Gastroesophageal sphincter (tissue), 4 donors: Measurements from ENCODE around the gene CBFB. TPM values are rescaled to one million over a fixed set of nuclear protein-coding genes. Genes with fewer than 3 reads are reported as not detected.
A peak's percentile ranks its signal among the peaks of the same experiment; 100 is the strongest.

Experiments used
- ATAC-seq: fragments of 150-250 bp; one replicate; pipeline ENCODE4 v1.9.1; 2016; ENCODE audit warnings: mild to moderate bottlenecking, moderate library complexity
- H3K27ac ChIP-seq, 4 donors: fragments of 200-600 bp; sonication (generic) in 3 of 4; 1 replicate in 3 of 4; 2 replicates in 1 of 4; pipeline ENCODE4 v1.5.1; 2016 to 2019
- H3K27me3 ChIP-seq: fragments of 200-600 bp; sonication (generic); one replicate; pipeline ENCODE4 v1.5.1; 2019
- H3K36me3 ChIP-seq, 2 donors: fragments of 200-600 bp; sonication (generic); one replicate each; pipeline ENCODE4 v1.5.1; 2019; ENCODE audit warnings: control low read depth in 1 of 2
- H3K4me1 ChIP-seq, 3 donors: fragments of 200-600 bp; sonication (generic); 1 replicate in 2 of 3; 2 replicates in 1 of 3; pipeline ENCODE4 v1.5.1; 2016 to 2019; ENCODE audit warnings: control low read depth in 2 of 3
- H3K4me3 ChIP-seq, 2 donors: fragments of 200-600 bp; sonication (generic); one replicate each; pipeline ENCODE4 v1.5.1; 2019; ENCODE audit warnings: mild to moderate bottlenecking in 1 of 2, moderate library complexity in 1 of 2
- H3K9me3 ChIP-seq, 3 donors: fragments of 200-600 bp; sonication (generic); one replicate each; pipeline ENCODE4 v1.5.1; 2017 to 2019; ENCODE audit warnings: control low read depth in 2 of 3
- CTCF ChIP-seq, 4 experiments: fragments of 200-600 bp in 2 of 4; fragments of 450-650 bp in 2 of 4; sonication (generic) in 1 of 4; IDR thresholded peaks; one replicate each; pipeline ENCODE4 v1.5.1; 2017 to 2019; ENCODE audit warnings: antibody characterized with exemption in 4 of 4, mild to moderate bottlenecking in 2 of 4, moderate library complexity in 2 of 4
- EP300 ChIP-seq: sonication (generic); formaldehyde crosslinking; IDR thresholded peaks from one replicate; pipeline ENCODE4 v1.6.1; 2017; ENCODE audit warnings: antibody characterized with exemption, mild to moderate bottlenecking
- POLR2A ChIP-seq, 2 donors: fragments of 450-650 bp; IDR thresholded peaks; one replicate each; pipeline ENCODE4 v1.6.1; 2017; ENCODE audit warnings: antibody characterized with exemption in 2 of 2, mild to moderate bottlenecking in 2 of 2, moderate library complexity in 1 of 2
- POLR2AphosphoS5 ChIP-seq: sonication (generic); formaldehyde crosslinking; IDR thresholded peaks from one replicate; pipeline ENCODE4 v1.6.1; 2017; ENCODE audit warnings: antibody characterized with exemption
- WGBS, 2 donors: methylation state at CpG; one replicate each; pipeline ENCODE4 v1.1.5; 2018; ENCODE audit warnings: low coverage in 1 of 2; 5-methylcytosine and 5-hydroxymethylcytosine counted together
- total RNA-seq, 4 donors: library from RNA; depleted of rRNA; stranded (reverse); fragments of >200 nt; gene quantifications; one replicate each; pipeline ENCODE4 v1.1.0, GENCODE V29; 2016

Gene CBFB
- total RNA-seq, 4 donors from 2014 or later = 26.5 to 39.3 (median 27.5) TPM

- Histone ChIP-seq H3K36me3 (no peaks in the 10 kb centered on the region), H3K9me3 (no peaks in the 10 kb centered on the region), H3K27me3 (no peaks in the 10 kb centered on the region), H3K4me3 (peak overlapping the region; percentile 50 to 98), H3K27ac (peak overlapping the region; percentile 90 to 99 (median 98)), H3K4me1 (peaks cover 0 to 44% (median 12%) of the 10 kb centered on the region in 3 donors)
- TF ChIP-seq POLR2AphosphoS5 (no peak), EP300 (no peak), POLR2A (IDR thresholded peaks at IDR 0.05) (no peak), CTCF (IDR thresholded peaks at IDR 0.05) (no peak)
- WGBS, 2 donors = 32 to 73% methylated on average over 6 of the region's 10 CpGs
- ATAC-seq = no peak
Measured at GRCh38 chr16:67028167-67028695, 718 bp upstream of the CBFB start.

GRCh38 chr16:67029254-67030096 is 526 bp downstream of the CBFB start:
- WGBS, 2 donors = 0% methylated on average over 1 of the region's 123 CpGs; no CpG with 5 or more reads in 1 of the 2 donors

DNA sequence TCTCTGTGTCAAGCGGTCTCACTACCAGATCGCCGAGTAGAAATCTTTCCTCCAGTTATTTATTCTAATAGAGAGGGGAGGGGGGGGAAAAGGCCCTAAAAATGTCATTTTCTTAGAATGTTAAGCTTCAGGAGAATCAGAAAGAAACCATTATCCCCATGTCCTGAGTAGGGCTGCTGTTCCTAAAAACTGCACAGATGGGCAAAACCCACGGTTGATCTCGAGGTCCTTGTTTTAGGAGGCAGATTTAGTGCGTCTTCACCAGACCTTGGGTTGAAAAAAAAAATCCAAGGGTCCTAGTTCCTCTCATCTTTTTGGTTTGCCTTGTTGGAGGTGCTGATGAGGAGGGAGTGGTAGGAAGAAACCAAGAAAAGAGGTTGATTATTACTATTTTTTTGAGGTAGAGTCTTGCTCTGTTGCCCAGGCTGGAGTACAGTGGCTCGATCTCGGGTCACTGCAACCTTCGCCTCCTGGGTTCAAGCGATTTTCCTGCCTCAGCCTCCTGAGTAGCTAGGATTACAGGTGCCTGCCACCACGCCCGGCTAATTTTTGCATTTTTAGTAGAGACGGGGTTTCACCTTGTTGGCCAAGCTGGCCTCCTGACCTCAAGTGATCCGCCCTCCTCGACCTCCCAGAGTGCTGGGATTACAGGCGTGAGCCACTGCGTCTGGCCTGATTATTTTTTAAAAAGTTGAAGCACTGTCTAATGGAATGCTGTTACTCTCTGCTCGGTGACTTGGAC is 1.4 kb downstream of the CBFB start:
- H3K27me3 ChIP-seq = no peaks in the 10 kb centered on the region
- peak overlapping the region; percentile 80 to 98 for H3K4me3 ChIP-seq
- WGBS, 2 donors = 44% methylated on average over 8 to 17 of the region's 18 CpGs
- ATAC-seq = no peak
- TF ChIP-seq POLR2AphosphoS5 = no peak
- TF ChIP-seq POLR2A (IDR thresholded peaks at IDR 0.05) = no peak
- TF ChIP-seq EP300 = no peak
- no peak for TF ChIP-seq CTCF (IDR thresholded peaks at IDR 0.05)
- H3K9me3 ChIP-seq = no peaks in the 10 kb centered on the region
- peaks cover 0 to 57% (median 12%) of the 10 kb centered on the region in 3 donors for H3K4me1 ChIP-seq
- peak overlapping the region; percentile 98 to 99 (median 98) for H3K27ac ChIP-seq
- H3K36me3 ChIP-seq = no peaks in the 10 kb centered on the region

More at GRCh38 chr16:67029254-67030096, 526 bp downstream of the CBFB start:
- peaks cover 0 to 48% (median 12%) of the 10 kb centered on the region in 3 donors for H3K4me1 ChIP-seq
- H3K36me3 ChIP-seq = no peaks in the 10 kb centered on the region
- ATAC-seq = peak; percentile 63
- H3K4me3 ChIP-seq = peak overlapping the region; percentile 80 to 98
- TF ChIP-seq POLR2AphosphoS5 (peak; percentile 22), POLR2A (IDR thresholded peaks at IDR 0.05) (peak; percentile 11 to 27), EP300 (no peak)
- no peaks in the 10 kb centered on the region for H3K27me3 ChIP-seq
- H3K9me3 ChIP-seq = no peaks in the 10 kb centered on the region
- H3K27ac ChIP-seq = peak overlapping the region; percentile 98 to 99 (median 98)

- no peaks in the 10 kb centered on the region for H3K9me3 ChIP-seq
- WGBS, 2 donors = 25 to 27% methylated on average over 4 of the region's 4 CpGs
- H3K4me3 ChIP-seq = no peak overlapping the region
- H3K27ac ChIP-seq = peak overlapping the region in 1 of 4 donors; percentile 13
- TF ChIP-seq POLR2AphosphoS5 = no peak
- no peak for TF ChIP-seq EP300
- no peak for TF ChIP-seq CTCF (IDR thresholded peaks at IDR 0.05)
- no peak for TF ChIP-seq POLR2A (IDR thresholded peaks at IDR 0.05)
- H3K36me3 ChIP-seq = peaks cover 0 to 4% of the 10 kb centered on the region in 2 donors
- H3K27me3 ChIP-seq = no peaks in the 10 kb centered on the region
- ATAC-seq = no peak
- H3K4me1 ChIP-seq = peaks cover 0 to 61% (median 12%) of the 10 kb centered on the region in 3 donors
Measured at GRCh38 chr16:67034487-67034886, 5.5 kb downstream of the CBFB start.

DNA sequence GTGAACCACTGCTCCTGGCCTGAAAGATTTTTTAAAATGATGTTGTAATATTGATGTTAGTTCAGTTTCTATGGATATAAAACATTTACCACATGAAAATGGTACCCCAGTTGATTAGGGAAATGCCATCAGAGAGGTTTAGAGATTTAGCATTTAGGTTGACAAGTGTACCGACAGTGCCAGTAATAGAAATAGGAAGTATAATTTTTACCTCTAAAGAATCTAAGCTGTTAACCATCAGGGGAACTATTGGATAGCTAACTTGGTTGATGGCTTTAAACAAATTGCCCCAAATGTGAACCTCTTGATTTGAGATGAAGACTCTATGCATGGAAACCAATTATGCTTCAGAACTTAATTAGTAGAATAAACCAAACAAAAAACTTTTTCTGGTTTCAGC is 6.4 kb downstream of the CBFB start:
- peaks cover 0 to 61% (median 12%) of the 10 kb centered on the region in 3 donors for H3K4me1 ChIP-seq
- no peaks in the 10 kb centered on the region for H3K27me3 ChIP-seq
- H3K4me3 ChIP-seq = no peak overlapping the region
- no peak for ATAC-seq
- no peak overlapping the region for H3K27ac ChIP-seq
- WGBS, 2 donors = 93% methylated on average over 1 of the region's 1 CpG; no CpG with 5 or more reads in 1 of the 2 donors
- no peaks in the 10 kb centered on the region for H3K9me3 ChIP-seq
- TF ChIP-seq POLR2A (IDR thresholded peaks at IDR 0.05) (no peak), POLR2AphosphoS5 (no peak), CTCF (IDR thresholded peaks at IDR 0.05) (no peak), EP300 (no peak)
- peaks cover 0 to 4% of the 10 kb centered on the region in 2 donors for H3K36me3 ChIP-seq
